Activated T-helper 1 cell treated with anti-CD3 and anti-CD28 coated beads, Interleukin-12 subunit alpha, Interleukin-12 subunit beta, Interleukin-2, Interleukin-4 antibody, amounts not matched to agents 30 ng/mL and 10 ng/mL and 1 ng/mL, durations not matched to agents 14 hours and 24 hours and 36 hours (primary cell): ENCODE results near the gene GPR137. TPM values are rescaled to one million over a fixed set of nuclear protein-coding genes. Genes with fewer than 3 reads are reported as not detected.
A peak's percentile ranks its signal among the peaks of the same experiment; 100 is the strongest.

Experiments used
- DNase-seq: peaks from one replicate; pipeline ENCODE4 v3.0.0; 2021; ENCODE audit warnings: low spot score
- H3K27ac Mint-ChIP-seq: one replicate; pipeline ENCODE4 v1.8.0; 2021; ENCODE audit warnings: mild to moderate bottlenecking, mixed read lengths
- H3K27me3 Mint-ChIP-seq: one replicate; pipeline ENCODE4 v1.8.0; 2022; ENCODE audit warnings: mild to moderate bottlenecking, moderate library complexity, mixed read lengths; ENCODE audit not compliant: insufficient read depth
- H3K36me3 Mint-ChIP-seq: one replicate; pipeline ENCODE4 v1.8.0; 2021; ENCODE audit warnings: low read depth, mixed read lengths
- H3K4me1 Mint-ChIP-seq: one replicate; pipeline ENCODE4 v1.8.0; 2021; ENCODE audit warnings: low read depth, mixed read lengths
- H3K4me3 Mint-ChIP-seq: one replicate; pipeline ENCODE4 v1.8.0; 2021; ENCODE audit warnings: mild to moderate bottlenecking, moderate library complexity, mixed read lengths
- H3K9me3 Mint-ChIP-seq: one replicate; pipeline ENCODE4 v1.8.0; 2021; ENCODE audit warnings: mixed read lengths
- intact Hi-C: fragments of 100-400 bp; cut with micrococcal nuclease; formaldehyde crosslinking; loops from one replicate; pipeline ENCODE4 v1.15.1; 2024
- total RNA-seq: library from RNA; stranded (reverse); gene quantifications from 2 replicates; pipeline ENCODE4 v1.2.3, GENCODE V29; 2022

The GPR137 gene, protein sequence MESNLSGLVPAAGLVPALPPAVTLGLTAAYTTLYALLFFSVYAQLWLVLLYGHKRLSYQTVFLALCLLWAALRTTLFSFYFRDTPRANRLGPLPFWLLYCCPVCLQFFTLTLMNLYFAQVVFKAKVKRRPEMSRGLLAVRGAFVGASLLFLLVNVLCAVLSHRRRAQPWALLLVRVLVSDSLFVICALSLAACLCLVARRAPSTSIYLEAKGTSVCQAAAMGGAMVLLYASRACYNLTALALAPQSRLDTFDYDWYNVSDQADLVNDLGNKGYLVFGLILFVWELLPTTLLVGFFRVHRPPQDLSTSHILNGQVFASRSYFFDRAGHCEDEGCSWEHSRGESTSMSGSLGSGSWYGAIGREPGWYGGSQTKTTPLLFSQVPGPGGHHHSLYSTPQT
- total RNA-seq: 35.3 and 41.8 TPM in 2 replicates

DNA sequence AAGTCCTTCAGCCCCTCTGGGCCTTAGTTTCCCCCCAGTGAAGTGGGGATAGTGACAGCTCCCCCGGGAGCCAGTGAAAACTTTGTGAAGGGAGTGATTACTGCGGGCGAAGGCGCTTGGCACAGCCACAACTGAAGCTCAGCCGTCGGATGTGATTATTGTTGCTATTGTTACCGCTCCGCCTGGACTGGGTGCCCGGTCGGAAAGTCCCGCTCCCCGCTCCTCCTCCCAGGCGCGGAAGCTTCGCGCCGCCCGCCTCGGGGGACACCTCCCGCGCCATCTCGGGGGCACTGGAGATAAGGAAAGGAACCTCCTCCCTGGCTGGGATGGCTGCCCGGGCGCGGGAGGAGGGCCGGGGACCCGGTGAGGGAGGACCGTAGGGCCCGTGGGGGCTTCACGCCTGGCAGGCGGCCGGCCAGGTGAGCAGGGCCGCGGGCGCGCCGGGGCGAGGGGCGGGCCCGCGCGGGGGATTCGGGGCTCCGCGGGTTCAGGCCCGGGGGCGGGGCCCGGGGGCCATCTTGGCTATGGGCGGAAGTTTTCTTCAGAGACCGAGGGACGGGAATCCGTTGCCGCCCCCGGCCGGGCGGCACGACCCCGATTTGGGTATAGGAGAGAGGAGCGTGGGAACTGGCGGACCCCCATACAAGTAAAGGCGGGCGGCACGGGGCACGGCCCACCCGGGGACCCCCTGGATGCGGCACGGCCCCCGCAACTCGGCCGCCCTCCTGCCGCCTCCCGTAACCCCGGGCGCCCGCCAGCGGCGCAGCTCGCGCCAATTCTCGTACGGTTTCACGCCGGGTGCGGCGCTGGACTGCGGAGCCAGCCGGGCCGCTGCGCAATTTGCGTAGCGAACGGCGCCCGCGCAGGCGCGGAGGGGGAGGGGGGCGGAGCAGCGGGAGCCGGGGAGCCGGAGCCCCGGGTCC lies at the start of gene GPR137:
GPR137 (plus strand) TSS at position 887 of the 923 bp plus-strand sequence. CDS start 677 bp downstream, outside the sequence.
- peaks cover 30% of the 10 kb centered on the region for H3K4me1 Mint-ChIP-seq
- H3K9me3 Mint-ChIP-seq: no peaks in the 10 kb centered on the region
- peak within 1 kb of the TSS; percentile 95 for H3K27ac Mint-ChIP-seq
- intact Hi-C loops: loop anchor here (1.0 to 10.0 kb wide), 9 partner anchors 15 to 310 kb away; partner anchors contain the start of genes CCDC88B, COX8A, DNAJC4 and ESRRA
- H3K36me3 Mint-ChIP-seq: peaks cover 11% of the 10 kb centered on the region
- peak; percentile 89 for DNase-seq
- H3K27me3 Mint-ChIP-seq: peaks cover 5% of the 10 kb centered on the region
- H3K4me3 Mint-ChIP-seq: peak within 1 kb of the TSS; percentile 87

DNA sequence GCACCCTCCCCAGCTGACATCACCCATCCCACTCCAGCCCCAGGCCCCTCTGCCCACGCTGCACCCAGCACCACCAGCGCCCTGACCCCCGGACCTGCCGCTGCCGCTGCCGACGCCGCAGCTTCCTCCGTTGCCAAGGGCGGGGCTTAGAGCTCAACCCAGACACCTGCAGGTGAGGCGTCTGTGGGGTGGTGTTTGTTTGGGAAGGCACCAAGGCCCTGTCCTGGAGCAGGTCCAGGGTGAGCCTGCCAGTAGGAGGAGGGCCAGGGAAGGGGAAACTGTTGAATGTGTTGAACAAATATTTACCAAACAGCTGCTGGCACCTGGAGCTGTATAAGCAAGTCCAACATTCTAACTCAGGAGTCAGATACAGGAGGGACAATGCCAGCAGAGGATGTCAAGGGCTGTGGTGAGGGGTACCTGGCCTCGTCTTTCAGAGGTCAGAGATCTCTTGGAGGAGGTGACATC lies 48.1 kb upstream of the GPR137 start:
- Mint-ChIP-seq H3K36me3 (peaks cover 16% of the 10 kb centered on the region), H3K4me1 (peaks cover 28% of the 10 kb centered on the region), H3K4me3 (no peak overlapping the region), H3K27ac (no peak overlapping the region), H3K9me3 (no peaks in the 10 kb centered on the region), H3K27me3 (no peaks in the 10 kb centered on the region)
- DNase-seq: no peak
- intact Hi-C loops: no loop called here

DNA sequence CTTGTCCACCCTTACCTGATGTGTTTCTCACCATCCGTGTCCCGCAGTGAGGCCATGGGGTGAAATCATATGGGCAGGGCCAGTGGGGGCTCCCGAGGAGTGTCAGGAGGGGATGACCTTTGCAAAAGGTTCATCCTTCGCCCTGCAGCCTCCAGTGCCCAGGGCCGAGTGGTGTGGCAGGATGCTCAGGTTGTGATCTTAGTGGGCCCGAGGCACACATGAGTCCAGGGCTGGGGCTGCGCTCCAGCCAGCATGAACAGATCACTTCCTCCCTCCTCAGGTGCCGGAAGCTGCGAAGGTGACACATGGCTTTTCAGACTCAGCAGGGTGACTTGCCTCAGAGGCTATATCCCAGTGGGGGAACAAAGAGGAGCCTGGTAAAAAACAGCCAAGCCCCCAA lies 47.6 kb upstream of the GPR137 start:
- H3K27ac Mint-ChIP-seq: no peak overlapping the region

DNA sequence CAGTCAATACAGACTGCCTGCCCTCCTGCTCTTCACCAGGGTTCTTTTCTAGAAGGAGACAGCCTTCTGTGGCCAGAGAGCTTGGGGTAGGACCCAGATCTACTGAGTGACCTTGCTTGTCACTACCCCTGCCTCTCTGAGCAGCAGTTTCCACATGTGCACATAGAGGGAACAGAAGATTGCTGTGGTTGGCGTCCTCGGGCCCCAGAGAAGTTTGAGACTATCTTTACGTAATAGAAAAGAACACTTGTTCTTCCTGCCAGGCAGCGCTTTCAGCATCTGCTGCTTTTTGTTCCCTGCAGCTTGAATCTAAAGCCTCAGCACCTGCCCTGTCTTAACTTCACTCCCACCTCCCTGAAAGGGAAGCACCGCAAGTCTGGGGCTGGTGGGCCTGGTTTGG lies 46.6 kb upstream of the GPR137 start:
- Mint-ChIP-seq H3K4me3 (peak overlapping the region; percentile 34), H3K4me1 (peaks cover 41% of the 10 kb centered on the region), H3K36me3 (peaks cover 21% of the 10 kb centered on the region), H3K27me3 (no peaks in the 10 kb centered on the region), H3K27ac (no peak overlapping the region), H3K9me3 (no peaks in the 10 kb centered on the region)
- DNase-seq: no peak
- intact Hi-C loops: no loop called here

More for the DNA sequence above, 47.6 kb upstream of the GPR137 start:
- intact Hi-C loops: no loop called here
- Mint-ChIP-seq H3K36me3 (peaks cover 20% of the 10 kb centered on the region), H3K9me3 (no peaks in the 10 kb centered on the region), H3K27me3 (no peaks in the 10 kb centered on the region), H3K4me1 (peaks cover 33% of the 10 kb centered on the region), H3K4me3 (no peak overlapping the region)
- no peak for DNase-seq

DNA sequence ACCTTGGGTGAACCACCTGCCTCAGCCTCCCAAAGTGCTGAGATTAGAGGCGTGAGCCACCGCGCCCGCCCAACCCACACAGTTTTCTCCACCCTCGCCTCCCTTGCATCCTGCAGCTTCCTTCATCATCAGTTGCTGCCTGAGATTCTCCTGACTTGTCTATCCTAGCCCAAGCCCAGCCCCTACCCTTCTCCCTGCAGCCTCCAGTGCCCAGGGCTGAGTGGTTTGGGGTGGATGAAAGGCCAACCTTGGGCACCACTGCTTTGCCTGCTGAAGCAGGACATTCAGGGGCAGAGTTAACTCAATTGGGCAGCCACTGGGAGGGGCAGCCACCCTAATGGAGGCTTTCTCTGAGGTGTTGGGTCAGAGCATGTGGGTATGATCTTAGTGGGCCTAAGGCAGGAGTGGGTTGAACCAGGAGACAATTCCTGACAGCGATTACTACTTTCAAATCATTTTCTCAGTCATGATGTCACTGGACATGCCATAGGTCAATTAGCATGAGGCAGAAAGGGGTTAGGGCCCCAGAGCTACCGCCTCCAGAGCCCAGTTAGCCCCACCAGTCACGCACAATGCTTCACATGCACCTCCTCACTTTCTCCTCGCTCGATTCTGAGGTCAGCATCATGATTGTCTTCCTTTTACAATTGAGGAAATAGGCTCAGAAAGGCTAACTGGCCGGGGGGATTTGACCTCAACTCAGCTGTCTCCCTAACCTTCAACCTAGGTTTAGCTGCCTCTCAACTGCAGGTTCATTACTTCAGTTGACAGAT lies 45.8 kb upstream of the GPR137 start:
- H3K27me3 Mint-ChIP-seq: no peaks in the 10 kb centered on the region
- no peak for DNase-seq
- H3K27ac Mint-ChIP-seq: peak overlapping the region; percentile 94
- peak overlapping the region; percentile 94 for H3K4me3 Mint-ChIP-seq
- intact Hi-C loops: loop anchor here (2.0 to 5.0 kb wide), 2 partner anchors 33 to 1648 kb away; partner anchors contain the start of genes FERMT3 and TUT1
- H3K36me3 Mint-ChIP-seq: peaks cover 21% of the 10 kb centered on the region
- peaks cover 41% of the 10 kb centered on the region for H3K4me1 Mint-ChIP-seq
- no peaks in the 10 kb centered on the region for H3K9me3 Mint-ChIP-seq

- no peaks in the 10 kb centered on the region for H3K9me3 Mint-ChIP-seq
- peak; percentile 99 for DNase-seq
- H3K36me3 Mint-ChIP-seq: peaks cover 21% of the 10 kb centered on the region
- H3K4me3 Mint-ChIP-seq: peak within 1 kb of the TSS; percentile 94
- intact Hi-C loops: loop anchor here (1.0 to 5.0 kb wide), 12 partner anchors 10 to 1648 kb away; partner anchors contain the start of genes BAD, CCDC88B, COX8A and DNAJC4
- peaks cover 35% of the 10 kb centered on the region for H3K4me1 Mint-ChIP-seq
- H3K27ac Mint-ChIP-seq: peak within 1 kb of the TSS; percentile 94
- no peaks in the 10 kb centered on the region for H3K27me3 Mint-ChIP-seq
Measured at GRCh38 chr11:64240435-64241240, 45.0 kb upstream of the GPR137 start, which contains the start of gene FKBP2. FKBP2 (plus strand) TSS chr11:64241095; CDS start chr11:64242388, 1,293 bp downstream.

- peak; percentile 100 for DNase-seq
- peaks cover 21% of the 10 kb centered on the region for H3K36me3 Mint-ChIP-seq
- H3K4me3 Mint-ChIP-seq: peak overlapping the region; percentile 94
- no peaks in the 10 kb centered on the region for H3K27me3 Mint-ChIP-seq
- H3K4me1 Mint-ChIP-seq: peaks cover 34% of the 10 kb centered on the region
- H3K9me3 Mint-ChIP-seq: no peaks in the 10 kb centered on the region
- intact Hi-C loops: loop anchor here (1.0 to 5.0 kb wide), 12 partner anchors 10 to 1649 kb away; partner anchors contain the start of genes BAD, CCDC88B, COX8A and DNAJC4
- H3K27ac Mint-ChIP-seq: peak overlapping the region; percentile 94
Measured at GRCh38 chr11:64241241-64241490, 44.5 kb upstream of the GPR137 start.

DNA sequence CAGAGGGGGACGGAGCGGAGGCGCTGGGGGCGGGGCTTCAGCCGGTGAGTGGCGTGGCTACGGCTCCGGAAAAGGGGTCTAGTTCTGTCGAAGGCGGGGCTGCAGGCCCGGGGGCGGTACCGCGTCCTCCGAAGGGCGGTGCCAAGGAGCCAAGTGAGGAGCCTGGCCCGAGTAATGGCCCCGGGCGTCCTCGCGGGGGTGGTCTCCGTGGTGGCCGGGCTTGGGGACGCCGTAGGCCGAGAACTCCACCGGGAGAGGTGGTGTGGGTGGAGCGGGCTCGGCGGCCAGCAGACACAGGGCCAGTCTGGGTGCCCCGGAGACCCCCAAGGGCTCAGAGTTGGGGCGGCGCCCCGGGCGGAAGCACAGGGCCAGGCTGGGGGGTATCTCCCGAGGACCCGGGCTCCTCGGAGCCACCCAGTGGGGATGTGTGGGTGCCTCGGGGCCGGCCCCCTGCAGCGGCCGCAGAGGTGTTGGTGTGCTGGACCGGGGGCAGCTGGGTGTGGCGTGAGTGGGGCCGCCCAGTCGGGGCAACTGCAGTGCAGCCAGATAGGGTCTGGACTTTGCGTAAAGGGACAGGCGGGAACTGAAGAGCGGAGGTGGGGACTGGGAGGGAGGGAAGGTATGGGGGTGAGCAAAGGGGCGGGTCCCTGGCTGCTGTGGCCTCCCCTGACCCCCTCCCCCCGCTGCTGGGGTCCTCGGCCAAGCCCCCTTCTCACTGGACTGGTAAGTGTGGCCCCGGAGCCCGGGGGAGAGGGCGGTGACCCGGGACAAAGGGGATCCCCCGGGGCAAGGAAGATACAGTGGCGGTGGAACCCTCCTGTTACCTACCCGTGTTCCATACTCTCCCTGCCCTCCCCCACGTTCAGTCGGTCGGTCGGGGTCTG lies 43.9 kb upstream of the GPR137 start:
- intact Hi-C loops: loop anchor here (1.0 to 5.0 kb wide), 12 partner anchors 10 to 1649 kb away; partner anchors contain the start of genes BAD, CCDC88B, COX8A and DNAJC4
- no peaks in the 10 kb centered on the region for H3K9me3 Mint-ChIP-seq
- peak; percentile 21 for DNase-seq
- peak overlapping the region; percentile 94 for H3K4me3 Mint-ChIP-seq
- peak overlapping the region; percentile 94 for H3K27ac Mint-ChIP-seq
- peaks cover 34% of the 10 kb centered on the region for H3K4me1 Mint-ChIP-seq
- peaks cover 21% of the 10 kb centered on the region for H3K36me3 Mint-ChIP-seq
- no peaks in the 10 kb centered on the region for H3K27me3 Mint-ChIP-seq

- peaks cover 1% of the 10 kb centered on the region for H3K27me3 Mint-ChIP-seq
- H3K27ac Mint-ChIP-seq: no peak overlapping the region
- intact Hi-C loops: loop anchor here (5.0 kb wide), 1 partner anchor 1651 kb away; the partner anchor contains the start of gene TUT1
- no peaks in the 10 kb centered on the region for H3K9me3 Mint-ChIP-seq
- peak overlapping the region; percentile 94 for H3K4me3 Mint-ChIP-seq
- H3K36me3 Mint-ChIP-seq: peaks cover 11% of the 10 kb centered on the region
- peaks cover 40% of the 10 kb centered on the region for H3K4me1 Mint-ChIP-seq
- no peak for DNase-seq
Measured at GRCh38 chr11:64243236-64243854, 42.3 kb upstream of the GPR137 start.

DNA sequence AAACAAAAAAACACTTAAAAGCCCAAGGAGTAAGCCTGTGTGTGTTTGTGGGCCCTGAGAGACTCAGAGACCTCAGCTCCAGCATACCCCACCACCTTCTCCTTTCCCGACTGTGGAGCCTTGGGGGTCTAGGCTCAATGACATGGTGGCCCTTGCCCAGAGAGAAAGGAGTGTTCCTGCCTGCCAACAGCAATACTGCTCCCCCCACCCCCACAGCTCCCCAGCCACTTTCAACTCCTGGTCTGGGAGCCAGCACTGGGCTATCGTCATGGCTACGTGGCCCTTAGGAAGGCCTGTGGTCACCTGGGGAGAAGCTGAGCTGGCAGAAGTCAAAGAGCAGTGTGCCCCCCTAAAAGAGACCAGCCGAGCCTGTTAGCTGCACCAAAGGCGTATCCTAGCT lies 41.5 kb upstream of the GPR137 start:
- H3K36me3 Mint-ChIP-seq: peaks cover 11% of the 10 kb centered on the region
- H3K9me3 Mint-ChIP-seq: no peaks in the 10 kb centered on the region
- intact Hi-C loops: loop anchor here (5.0 kb wide), 1 partner anchor 1652 kb away; the partner anchor contains the start of gene TUT1
- H3K4me3 Mint-ChIP-seq: peak overlapping the region; percentile 94
- no peak overlapping the region for H3K27ac Mint-ChIP-seq
- H3K4me1 Mint-ChIP-seq: peaks cover 35% of the 10 kb centered on the region
- H3K27me3 Mint-ChIP-seq: peaks cover 1% of the 10 kb centered on the region
- DNase-seq: no peak
